Endothelial cell of umbilical vein (primary cell): ENCODE data around the gene TCF7L2. TPM values are rescaled to one million over a fixed set of nuclear protein-coding genes. Genes with fewer than 3 reads are reported as not detected.

Source experiments
- BruUV-seq: library from RNA; stranded (reverse); fragments of 400-500 nt; replicated peaks from 2 replicates; lab custom pipeline; 2021; lab: Mats Ljungman, UMichigan
- CTCF ChIA-PET: fragments of 300-600, 350-600 bp; sonication (Branson Sonifier 250); formaldehyde crosslinking; loops from one replicate; lab custom pipeline; 2021; ENCODE audit warnings: antibody characterized with exemption, inconsistent platforms; lab: Charles Lee
- POLR2A ChIA-PET: fragments of 300-600, 350-600 bp; sonication (Branson Sonifier 250); formaldehyde crosslinking; loops from one replicate; lab custom pipeline; 2021; ENCODE audit warnings: antibody characterized with exemption, inconsistent platforms; lab: Charles Lee
- DNase-seq: peaks from one replicate; pipeline ENCODE4 v3.0.0-alpha.2; 2011; ENCODE audit warnings: low read depth, low spot score
- FAIRE-seq: peaks from 2 replicates; lab custom pipeline; 2011; peaks lifted over from hg19 to GRCh38; lab: Jason Lieb, UNC
- H2AFZ ChIP-seq: 2 replicates; pipeline ENCODE4 v1.6.0; 2012; ENCODE audit warnings: low read depth, low read length, control low read depth, inconsistent platforms
- H3K27ac ChIP-seq: 2 replicates; pipeline ENCODE4 v1.5.1; 2011; ENCODE audit warnings: low read depth, mild to moderate bottlenecking, control low read depth, low read length, moderate library complexity; ENCODE audit not compliant: insufficient read depth
- H3K27me3 ChIP-seq, 2 experiments: 2 replicates each; pipeline versions ENCODE4 v1.6.0 to v1.6.1; 2011; ENCODE audit warnings: low read length in 2 of 2, mixed read lengths in 1 of 2; ENCODE audit not compliant: control insufficient read depth in 2 of 2, insufficient read depth in 2 of 2
- H3K36me3 ChIP-seq, 2 experiments: 2 replicates in 1 of 2; 3 replicates in 1 of 2; pipeline ENCODE4 v1.5.1; 2011; ENCODE audit warnings: low read length in 2 of 2, mild to moderate bottlenecking in 1 of 2, moderate library complexity in 1 of 2; ENCODE audit not compliant: control insufficient read depth in 2 of 2, insufficient read depth in 2 of 2; ENCODE audit errors: extremely low read depth in 1 of 2
- H3K4me1 ChIP-seq: 3 replicates; pipeline ENCODE4 v1.5.1; 2011; ENCODE audit warnings: mild to moderate bottlenecking, low read length; ENCODE audit not compliant: control insufficient read depth, insufficient read depth; ENCODE audit errors: extremely low read depth
- H3K4me2 ChIP-seq: 2 replicates; pipeline ENCODE4 v1.6.1; 2011; ENCODE audit warnings: low read length, control low read depth, mixed read lengths; ENCODE audit not compliant: insufficient read depth
- H3K4me3 ChIP-seq, 3 experiments: fragments of 200-600 bp in 1 of 3; sonication (generic), shearing (Covaris generic) in 1 of 3; replicated peaks in 1 of 3; 2 replicates each; pipeline ENCODE4 v1.5.1; 2011 to 2016; ENCODE audit warnings: control low read depth in 3 of 3, low read length in 3 of 3, mild to moderate bottlenecking in 2 of 3, inconsistent platforms in 1 of 3, low read depth in 1 of 3, moderate library complexity in 1 of 3; ENCODE audit not compliant: insufficient read depth in 1 of 3
- H3K79me2 ChIP-seq: 2 replicates; pipeline ENCODE4 v1.6.0; 2012; ENCODE audit warnings: low read length, inconsistent platforms; ENCODE audit not compliant: control insufficient read depth, insufficient read depth
- H3K9ac ChIP-seq: replicated peaks from 2 replicates; pipeline ENCODE3; 2011; ENCODE audit warnings: low read length, control low read depth; ENCODE audit not compliant: insufficient read depth; ENCODE audit errors: extremely low read depth
- H3K9me1 ChIP-seq: replicated peaks from 3 replicates; pipeline ENCODE4 v1.6.0; 2011; ENCODE audit warnings: mild to moderate bottlenecking, low read length; ENCODE audit not compliant: control insufficient read depth, insufficient read depth; ENCODE audit errors: extremely low read depth
- H3K9me3 ChIP-seq: replicated peaks from 2 replicates; pipeline ENCODE4 v1.5.1; 2012; ENCODE audit warnings: low read length, inconsistent platforms; ENCODE audit not compliant: control insufficient read depth, insufficient read depth
- H4K20me1 ChIP-seq: replicated peaks from 2 replicates; pipeline ENCODE3; 2011; ENCODE audit warnings: mild to moderate bottlenecking, low read length; ENCODE audit not compliant: control insufficient read depth, insufficient read depth; ENCODE audit errors: extremely low read depth
- EZH2 ChIP-seq: IDR thresholded peaks from 2 replicates; pipeline ENCODE4 v1.6.1; 2012; ENCODE audit warnings: borderline replicate concordance, low read depth, mild to moderate bottlenecking, moderate library complexity, low read length, inconsistent platforms; ENCODE audit not compliant: severe bottlenecking
- FOS ChIP-seq: IDR thresholded peaks from 2 replicates; pipeline ENCODE4 v1.6.1; 2011; ENCODE audit warnings: mild to moderate bottlenecking, low read length, moderate library complexity, borderline replicate concordance; ENCODE audit not compliant: insufficient read depth
- GATA2 ChIP-seq: IDR thresholded peaks from 2 replicates; pipeline ENCODE4 v1.7.0; 2011; ENCODE audit warnings: low read depth, mild to moderate bottlenecking, moderate library complexity, mixed read lengths, low read length; ENCODE audit not compliant: insufficient read length, insufficient read depth
- JUN ChIP-seq: IDR thresholded peaks from 2 replicates; pipeline ENCODE4 v1.6.1; 2011; ENCODE audit warnings: borderline replicate concordance, low read depth; ENCODE audit not compliant: insufficient read length, insufficient read depth
- MYC ChIP-seq: IDR thresholded peaks from one replicate; pipeline ENCODE4 v1.6.1; 2011; ENCODE audit warnings: mild to moderate bottlenecking, low read depth, low read length
- POLR2A ChIP-seq: IDR thresholded peaks from 2 replicates; pipeline ENCODE4 v1.6.1; 2012; ENCODE audit warnings: low read depth, mild to moderate bottlenecking, control low read depth, low read length
- POLR2AphosphoS5 ChIP-seq: IDR thresholded peaks from 2 replicates; pipeline ENCODE4 v1.6.1; 2012; ENCODE audit warnings: low read depth, mild to moderate bottlenecking, control low read depth, low read length, moderate library complexity; ENCODE audit not compliant: insufficient read depth
- dilution Hi-C: fragments of 300-500 bp; cut with MboI; formaldehyde crosslinking; loops from one replicate; pipeline ENCODE4 v1.15.0; 2019; ENCODE audit warnings: low sequenced_read_pairs; ENCODE audit not compliant: extremely low pct_ligation_motif_present
- intact Hi-C: fragments of 100-400 bp; cut with micrococcal nuclease; formaldehyde crosslinking; loops from one replicate; pipeline ENCODE4 v1.10.0; 2022
- polyA plus RNA-seq, 4 experiments: library from polyadenylated mRNA; depleted of rRNA in 3 of 4; stranded (reverse) in 3 of 4; unstranded in 1 of 4; fragments of >200 nt; gene quantifications; 2 replicates each; pipeline versions ENCODE4 v1.2.1 to v1.2.3, GENCODE V29; 2011 to 2012; ENCODE audit warnings: missing spikeins in 1 of 4
- total RNA-seq: library from RNA; stranded (reverse); gene quantifications from 2 replicates; pipeline ENCODE4 v1.2.3, GENCODE V29; 2021
- TF ChIP-seq, protein P1 (sequence below): IDR thresholded peaks from 2 replicates; pipeline ENCODE4 v1.6.1; 2011; ENCODE audit not compliant: insufficient read depth, insufficient read length
- TF ChIP-seq, protein P2 (sequence below), 2 donors: IDR thresholded peaks; 1 replicate in 1 of 2; 2 replicates in 1 of 2; pipeline ENCODE4 v1.5.1; 2011; ENCODE audit warnings: low read length in 2 of 2, mild to moderate bottlenecking in 2 of 2, moderate library complexity in 2 of 2, control low read depth in 1 of 2, inconsistent platforms in 1 of 2, low read depth in 1 of 2; ENCODE audit not compliant: insufficient read depth in 1 of 2; ENCODE audit errors: extremely low read depth in 1 of 2

TCF7L2 gene
- total and polyA plus RNA-seq, 2 donors (not counting 3 experiments of a cell fraction or from before 2014, with no cell fraction given): 9.9 to 21.8 TPM

DNA sequence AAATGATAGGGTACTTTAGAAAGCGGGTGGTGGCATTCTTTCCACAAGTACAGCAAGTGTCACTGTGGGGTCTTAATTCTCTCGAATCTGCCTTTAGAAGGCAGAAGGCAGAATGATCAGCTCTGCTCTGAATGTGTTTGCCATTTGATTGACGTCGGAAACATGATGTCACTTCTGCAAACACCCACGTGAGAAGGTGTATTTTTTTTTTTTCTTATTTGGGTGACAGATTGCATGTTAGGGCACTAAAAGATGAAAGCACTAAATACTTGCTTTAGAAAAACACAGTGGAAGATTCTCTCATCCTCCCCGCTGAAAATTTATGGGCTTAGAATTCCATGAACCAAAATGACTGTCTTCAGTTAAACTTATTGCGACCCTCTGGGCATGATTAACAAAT, 150.2 kb downstream of the TCF7L2 start:
- no peaks in the 10 kb centered on the region for H3K9me1 ChIP-seq
- H3K27me3 ChIP-seq: no peaks in the 10 kb centered on the region
- POLR2A ChIA-PET: no interaction called here
- no peak overlapping the region for H3K4me2 ChIP-seq
- peaks cover 10% of the 10 kb centered on the region for H3K4me1 ChIP-seq
- no peak for TF ChIP-seq MYC
- dilution Hi-C loops (loop anchor here (25.0 kb wide), 1 partner anchor 538 kb away; no protein-coding TSS in a partner anchor), intact Hi-C loops (no loop called here)
- H3K4me3 ChIP-seq: no peak overlapping the region
- no peaks in the 10 kb centered on the region for H3K36me3 ChIP-seq
- no peaks in the 10 kb centered on the region for H3K9me3 ChIP-seq
- no peak overlapping the region for H3K27ac ChIP-seq
- H2AFZ ChIP-seq: no peak overlapping the region
- no peaks in the 10 kb centered on the region for H3K79me2 ChIP-seq
- no peaks in the 10 kb centered on the region for H4K20me1 ChIP-seq
- CTCF ChIA-PET: interaction anchor here (1.9 kb wide), 1 partner anchor 19 kb away, joined by 4 read pairs; no protein-coding TSS in a partner anchor
- FAIRE-seq: no peak
- no peak for DNase-seq
- H3K9ac ChIP-seq: no peak overlapping the region
- BruUV-seq: no TSS peak

DNA sequence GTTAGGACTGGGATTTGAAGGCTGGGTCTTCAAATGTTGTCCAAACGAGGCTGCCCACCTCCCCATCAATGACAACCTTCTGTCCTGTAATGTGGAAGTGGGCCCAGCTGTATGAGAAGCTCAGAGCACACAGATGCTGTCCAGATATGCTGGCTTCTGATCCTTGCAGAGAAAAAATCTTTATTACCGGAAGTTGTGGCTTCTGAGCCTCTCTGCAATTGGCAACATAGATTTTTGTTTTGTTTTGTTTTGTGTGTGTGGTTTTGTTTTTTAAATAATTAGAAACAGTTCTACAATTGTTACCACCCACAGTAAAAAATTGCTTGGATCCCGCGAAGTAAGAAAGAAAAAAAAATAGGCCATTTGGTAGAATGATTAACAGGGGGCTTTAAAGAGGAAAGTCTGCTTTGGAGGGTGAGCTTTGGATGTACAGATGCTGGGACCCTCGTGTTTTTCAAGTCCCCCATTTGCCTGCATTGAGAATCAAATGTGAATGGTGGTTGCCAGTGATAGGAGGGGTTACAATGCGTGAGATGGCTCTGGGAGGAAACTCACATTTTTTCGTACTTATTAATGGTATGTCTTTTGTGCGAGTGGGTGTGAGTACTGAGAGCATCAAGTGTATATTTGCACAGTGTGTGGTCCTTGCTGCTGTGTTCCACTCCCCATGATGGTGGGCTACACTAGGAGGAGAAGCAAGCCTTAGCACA, 153.2 kb downstream of the TCF7L2 start:
- H3K4me3 ChIP-seq: no peak overlapping the region
- BruUV-seq: no TSS peak
- H3K27ac ChIP-seq: no peak overlapping the region
- TF ChIP-seq JUN (no peak), FOS (no peak), POLR2A (no peak), MYC (no peak), POLR2AphosphoS5 (no peak), EZH2 (no peak), GATA2 (no peak)
- TF ChIP-seq, protein P1, sequence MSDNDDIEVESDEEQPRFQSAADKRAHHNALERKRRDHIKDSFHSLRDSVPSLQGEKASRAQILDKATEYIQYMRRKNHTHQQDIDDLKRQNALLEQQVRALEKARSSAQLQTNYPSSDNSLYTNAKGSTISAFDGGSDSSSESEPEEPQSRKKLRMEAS: no peak
- TF ChIP-seq, protein P2, sequence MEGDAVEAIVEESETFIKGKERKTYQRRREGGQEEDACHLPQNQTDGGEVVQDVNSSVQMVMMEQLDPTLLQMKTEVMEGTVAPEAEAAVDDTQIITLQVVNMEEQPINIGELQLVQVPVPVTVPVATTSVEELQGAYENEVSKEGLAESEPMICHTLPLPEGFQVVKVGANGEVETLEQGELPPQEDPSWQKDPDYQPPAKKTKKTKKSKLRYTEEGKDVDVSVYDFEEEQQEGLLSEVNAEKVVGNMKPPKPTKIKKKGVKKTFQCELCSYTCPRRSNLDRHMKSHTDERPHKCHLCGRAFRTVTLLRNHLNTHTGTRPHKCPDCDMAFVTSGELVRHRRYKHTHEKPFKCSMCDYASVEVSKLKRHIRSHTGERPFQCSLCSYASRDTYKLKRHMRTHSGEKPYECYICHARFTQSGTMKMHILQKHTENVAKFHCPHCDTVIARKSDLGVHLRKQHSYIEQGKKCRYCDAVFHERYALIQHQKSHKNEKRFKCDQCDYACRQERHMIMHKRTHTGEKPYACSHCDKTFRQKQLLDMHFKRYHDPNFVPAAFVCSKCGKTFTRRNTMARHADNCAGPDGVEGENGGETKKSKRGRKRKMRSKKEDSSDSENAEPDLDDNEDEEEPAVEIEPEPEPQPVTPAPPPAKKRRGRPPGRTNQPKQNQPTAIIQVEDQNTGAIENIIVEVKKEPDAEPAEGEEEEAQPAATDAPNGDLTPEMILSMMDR (IDR thresholded peaks at IDR 0.05; ENCODE audit: extremely low read depth in 1 of 2, insufficient read depth in 1 of 2, low read depth in 1 of 2, low read length in 2 of 2): no peak
- ChIA-PET POLR2A (no interaction called here), CTCF (no interaction called here)
- no peak overlapping the region for H3K9ac ChIP-seq
- FAIRE-seq: no peak
- H3K4me1 ChIP-seq: peaks cover 10% of the 10 kb centered on the region
- H3K36me3 ChIP-seq: no peaks in the 10 kb centered on the region
- no peaks in the 10 kb centered on the region for H3K79me2 ChIP-seq
- no peak overlapping the region for H2AFZ ChIP-seq
- no peaks in the 10 kb centered on the region for H3K27me3 ChIP-seq
- no peaks in the 10 kb centered on the region for H4K20me1 ChIP-seq
- no peaks in the 10 kb centered on the region for H3K9me1 ChIP-seq
- H3K9me3 ChIP-seq: no peaks in the 10 kb centered on the region
- no peak overlapping the region for H3K4me2 ChIP-seq
- dilution Hi-C loops (loop anchor here (25.0 kb wide), 1 partner anchor 541 kb away; no protein-coding TSS in a partner anchor), intact Hi-C loops (no loop called here)
- DNase-seq: no peak
